GM19328 (cell line): Measurements from ENCODE around the gene ROR2.

Experiments used
- ATAC-seq: cut with Tn5 transposase; IDR thresholded peaks from one replicate; pipeline ENCODE4 v1.9.1; 2021; ENCODE audit warnings: mild to moderate bottlenecking, moderate library complexity; ENCODE audit not compliant: unreplicated experiment

Gene ROR2

GRCh38 chr9:91820126-91820750 is 129.8 kb downstream of the ROR2 start:
- ATAC-seq: no peak

- ATAC-seq: no peak
These were observed 131.2 kb downstream of the ROR2 start for GRCh38 chr9:91818647-91819403.

GRCh38 chr9:91818225-91818585 is 131.8 kb downstream of the ROR2 start:
- ATAC-seq: no peak

GRCh38 chr9:91817493-91818224 is 132.4 kb downstream of the ROR2 start:
- ATAC-seq: no peak

- ATAC-seq: no peak
These were observed 132.9 kb downstream of the ROR2 start for GRCh38 chr9:91817106-91817492.

- no peak for ATAC-seq
These were observed 133.7 kb downstream of the ROR2 start for GRCh38 chr9:91816356-91816755.

GRCh38 chr9:91815896-91816295 is 134.1 kb downstream of the ROR2 start:
- no peak for ATAC-seq

- ATAC-seq: no peak
These were observed 135.3 kb downstream of the ROR2 start for GRCh38 chr9:91814753-91815152.

- no peak for ATAC-seq
These were observed 135.8 kb downstream of the ROR2 start for GRCh38 chr9:91814201-91814600.

- no peak for ATAC-seq
These were observed 136.7 kb downstream of the ROR2 start for GRCh38 chr9:91813176-91813795.

- no peak for ATAC-seq
These were observed 137.8 kb downstream of the ROR2 start for GRCh38 chr9:91812191-91812590.

GRCh38 chr9:91811024-91811909 is 138.8 kb downstream of the ROR2 start:
- no peak for ATAC-seq

GRCh38 chr9:91810286-91810905 is 139.6 kb downstream of the ROR2 start:
- ATAC-seq: no peak

GRCh38 chr9:91809581-91810285 is 140.3 kb downstream of the ROR2 start:
- ATAC-seq: no peak

GRCh38 chr9:91807643-91808246 is 142.3 kb downstream of the ROR2 start:
- ATAC-seq: no peak

GRCh38 chr9:91805031-91805430 is 145.0 kb downstream of the ROR2 start:
- ATAC-seq: no peak

GRCh38 chr9:91803970-91804752 is 145.9 kb downstream of the ROR2 start:
- no peak for ATAC-seq
